Germinal center (tissue), 1 donor: ENCODE data around the gene SLC12A6.

Source experiments
- DNase-seq: peaks from one replicate; pipeline ENCODE4 v3.0.0; 2012; ENCODE audit warnings: mixed read lengths, low spot score

Gene SLC12A6

GRCh38 chr15:34259566-34259965 lies 78.0 kb downstream of the SLC12A6 start:
- DNase-seq: no peak

- DNase-seq: no peak
These were observed 79.4 kb downstream of the SLC12A6 start for GRCh38 chr15:34258151-34258550.

- no peak for DNase-seq
These were observed 85.0 kb downstream of the SLC12A6 start for GRCh38 chr15:34252545-34252944.

- DNase-seq: no peak
These were observed 89.4 kb downstream of the SLC12A6 start for GRCh38 chr15:34248190-34248589.

- DNase-seq: no peak
These were observed 91.2 kb downstream of the SLC12A6 start for GRCh38 chr15:34246276-34246976.

- no peak for DNase-seq
These were observed 94.4 kb downstream of the SLC12A6 start for GRCh38 chr15:34243226-34243625.

- no peak for DNase-seq
These were observed 95.3 kb downstream of the SLC12A6 start for GRCh38 chr15:34242331-34242710.

GRCh38 chr15:34241376-34242330 lies 95.9 kb downstream of the SLC12A6 start:
- peak; percentile 60 for DNase-seq

- no peak for DNase-seq
These were observed 97.0 kb downstream of the SLC12A6 start for GRCh38 chr15:34240537-34240936.

GRCh38 chr15:34239151-34239808 lies 98.3 kb downstream of the SLC12A6 start:
- no peak for DNase-seq

- DNase-seq: no peak
These were observed 104.0 kb downstream of the SLC12A6 start for GRCh38 chr15:34233614-34234013.

- no peak for DNase-seq
These were observed 113.5 kb downstream of the SLC12A6 start for GRCh38 chr15:34223904-34224596.

GRCh38 chr15:34217587-34218225 lies 119.9 kb downstream of the SLC12A6 start:
- no peak for DNase-seq

GRCh38 chr15:34216527-34217270 lies 120.9 kb downstream of the SLC12A6 start:
- DNase-seq: no peak

GRCh38 chr15:34214135-34214534 lies 123.4 kb downstream of the SLC12A6 start:
- DNase-seq: no peak

- no peak for DNase-seq
These were observed 123.9 kb downstream of the SLC12A6 start for GRCh38 chr15:34213690-34214089.

GRCh38 chr15:34209421-34210282 lies 127.9 kb downstream of the SLC12A6 start, which contains the start of gene KATNBL1:
KATNBL1 (minus strand) TSS chr15:34210096; CDS start chr15:34163676, 46,420 bp downstream.
- peak; percentile 96 for DNase-seq

- DNase-seq: no peak
These were observed 131.6 kb downstream of the SLC12A6 start for GRCh38 chr15:34206011-34206410.

GRCh38 chr15:34203936-34204335 lies 133.6 kb downstream of the SLC12A6 start:
- no peak for DNase-seq

- no peak for DNase-seq
These were observed 134.3 kb downstream of the SLC12A6 start for GRCh38 chr15:34203305-34203704.
